GM12875 (cell line): Measurements from ENCODE around the gene IFNGR1.

ENCODE experiments used
- H3K4me3 ChIP-seq: one replicate; pipeline ENCODE4 v1.5.1; 2011; ENCODE audit warnings: low read depth, low read length, control low read depth
- CTCF ChIP-seq: IDR thresholded peaks from 2 replicates; pipeline ENCODE4 v1.5.1; 2011; ENCODE audit warnings: low read depth, mild to moderate bottlenecking, control low read depth, inconsistent platforms, low read length, moderate library complexity, borderline replicate concordance; ENCODE audit not compliant: insufficient read depth

The IFNGR1 gene

GRCh38 chr6:137247724-137248123, 28.5 kb upstream of the IFNGR1 start:
- no peak for TF ChIP-seq CTCF
- H3K4me3 ChIP-seq = no peak overlapping the region

GRCh38 chr6:137246791-137247202, 27.6 kb upstream of the IFNGR1 start:
- TF ChIP-seq CTCF = no peak
- no peak overlapping the region for H3K4me3 ChIP-seq

GRCh38 chr6:137246164-137246563, 27.0 kb upstream of the IFNGR1 start:
- no peak overlapping the region for H3K4me3 ChIP-seq
- no peak for TF ChIP-seq CTCF

GRCh38 chr6:137241481-137242038, 22.4 kb upstream of the IFNGR1 start:
- H3K4me3 ChIP-seq = no peak overlapping the region
- no peak for TF ChIP-seq CTCF

- no peak overlapping the region for H3K4me3 ChIP-seq
- TF ChIP-seq CTCF = no peak
Measured at GRCh38 chr6:137240168-137240567, 21.0 kb upstream of the IFNGR1 start.

GRCh38 chr6:137237413-137238170, 18.4 kb upstream of the IFNGR1 start:
- TF ChIP-seq CTCF = no peak

More at GRCh38 chr6:137237413-137238170, 18.4 kb upstream of the IFNGR1 start:
- no peak overlapping the region for H3K4me3 ChIP-seq
